ENCODE data around the gene SRRM4.

SRRM4 gene

GRCh38 chr12:119117936-119118335 is 136.6 kb downstream of the SRRM4 start:
- peak in 5 of 58 donors; percentile 0 to 8 (median 2) for DNase-seq

- no peak for DNase-seq
Measured at GRCh38 chr12:119118625-119119024, 137.3 kb downstream of the SRRM4 start.

- DNase-seq: no peak
Measured at GRCh38 chr12:119122047-119122446, 140.7 kb downstream of the SRRM4 start.

GRCh38 chr12:119122751-119123150 is 141.4 kb downstream of the SRRM4 start:
- DNase-seq: no peak

- no peak for DNase-seq
Measured at GRCh38 chr12:119128527-119128926, 147.2 kb downstream of the SRRM4 start.

GRCh38 chr12:119129827-119130434 is 148.6 kb downstream of the SRRM4 start:
- DNase-seq: no peak

GRCh38 chr12:119130523-119130922 is 149.2 kb downstream of the SRRM4 start:
- DNase-seq: no peak

- no peak for DNase-seq
Measured at GRCh38 chr12:119134284-119135072, 153.1 kb downstream of the SRRM4 start.

GRCh38 chr12:119136811-119137410 is 155.6 kb downstream of the SRRM4 start:
- DNase-seq: no peak

- no peak for DNase-seq
Measured at GRCh38 chr12:119139448-119139847, 158.1 kb downstream of the SRRM4 start.

- no peak for DNase-seq
Measured at GRCh38 chr12:119145367-119145766, 164.0 kb downstream of the SRRM4 start.

- peak in 8 of 58 donors; percentile 2 to 65 (median 20) for DNase-seq
Measured at GRCh38 chr12:119147847-119148448, 166.6 kb downstream of the SRRM4 start.

- no peak for DNase-seq
Measured at GRCh38 chr12:119149270-119149669, 167.9 kb downstream of the SRRM4 start.

GRCh38 chr12:119151445-119152026 is 170.2 kb downstream of the SRRM4 start:
- DNase-seq: no peak

GRCh38 chr12:119153477-119154434 is 172.4 kb downstream of the SRRM4 start:
- DNase-seq: peak in 19 of 58 donors; percentile 6 to 64 (median 19)

- no peak for DNase-seq
Measured at GRCh38 chr12:119154435-119154818, 173.1 kb downstream of the SRRM4 start.

- peak in 1 of 58 donors; percentile 13 for DNase-seq
Measured at GRCh38 chr12:119156401-119157044, 175.2 kb downstream of the SRRM4 start.

- peak in 7 of 58 donors; percentile 4 to 70 (median 29) for DNase-seq
Measured at GRCh38 chr12:119157528-119157927, 176.2 kb downstream of the SRRM4 start.

- DNase-seq: peak in 22 of 58 donors; percentile 7 to 70 (median 26)
Measured at GRCh38 chr12:119157978-119158377, 176.6 kb downstream of the SRRM4 start.

- DNase-seq: no peak
Measured at GRCh38 chr12:119158402-119158801, 177.1 kb downstream of the SRRM4 start.
